Heart right ventricle (tissue), 16 donors: ENCODE measurements around the gene MYO15A. TPM values are rescaled to one million over a fixed set of nuclear protein-coding genes. Genes with fewer than 3 reads are reported as not detected.

Experiments used
- ATAC-seq, 8 donors: fragments of 200-7000 bp; cut with Tn5 transposase; one replicate each; pipeline ENCODE4 v1.9.1; 2020; ENCODE audit warnings: mild to moderate bottlenecking in 8 of 8, moderate library complexity in 8 of 8, moderate number of reproducible peaks in 1 of 8
- DNase-seq, 2 donors: peaks; one replicate each; pipeline ENCODE4 v3.0.0-alpha.2; 2020
- H3K27ac ChIP-seq, 10 donors: fragments of 200-600 bp; sonication (generic) in 2 of 10; one replicate each; pipeline versions ENCODE4 v1.5.0 to v1.8.0; 2020 to 2022; ENCODE audit warnings: mild to moderate bottlenecking in 3 of 10
- H3K27me3 ChIP-seq, 7 donors: fragments of 200-600 bp; one replicate each; pipeline ENCODE4 v1.8.0; 2021 to 2022; ENCODE audit warnings: mild to moderate bottlenecking in 2 of 7
- H3K36me3 ChIP-seq, 9 donors: fragments of 200-600 bp; sonication (generic) in 1 of 9; one replicate each; pipeline versions ENCODE4 v1.5.0 to v1.8.0; 2020 to 2022; ENCODE audit warnings: mild to moderate bottlenecking in 2 of 9
- H3K4me1 ChIP-seq, 9 donors: fragments of 200-600 bp; sonication (generic) in 1 of 9; one replicate each; pipeline versions ENCODE4 v1.5.0 to v1.8.0; 2020 to 2022; ENCODE audit warnings: mild to moderate bottlenecking in 4 of 9
- H3K4me3 ChIP-seq, 10 donors: fragments of 200-600 bp; sonication (generic) in 2 of 10; one replicate each; pipeline versions ENCODE4 v1.5.0 to v1.8.0; 2020 to 2022; ENCODE audit warnings: mild to moderate bottlenecking in 7 of 10, moderate library complexity in 2 of 10
- H3K9me3 ChIP-seq, 11 donors: fragments of 200-600 bp in 10 of 11; sonication (generic) in 2 of 11; one replicate each; pipeline versions ENCODE4 v1.5.0 to v1.8.0; 2013 to 2022; ENCODE audit warnings: mild to moderate bottlenecking in 2 of 11, control low read depth in 1 of 11, moderate library complexity in 1 of 11
- CTCF ChIP-seq, 9 donors: fragments of 200-600 bp; sonication (generic) in 2 of 9; IDR thresholded peaks; one replicate each; pipeline versions ENCODE4 v1.5.0 to v1.8.0; 2021 to 2022; ENCODE audit warnings: antibody characterized with exemption in 9 of 9, mild to moderate bottlenecking in 5 of 9, moderate library complexity in 1 of 9
- WGBS, 2 donors: extraction: QIAGEN DNeasy Blood & Tissue Kit; methylation state at CpG; one replicate each; pipeline ENCODE4 v1.1.7; 2013; ENCODE audit warnings: inconsistent platforms in 1 of 2; 5-methylcytosine and 5-hydroxymethylcytosine counted together
- intact Hi-C, 10 donors: fragments of 100-400 bp; cut with DNase I; formaldehyde crosslinking; loops; one replicate each; pipeline versions ENCODE4 v1.11.1 to v1.14.2; 2022
- polyA plus RNA-seq, 2 donors: library from polyadenylated mRNA; stranded (reverse); fragments of 200-250 nt; gene quantifications; one replicate each; pipeline ENCODE4 v1.2.3, GENCODE V29; 2013
- total RNA-seq, 10 donors: library from RNA; stranded (reverse); fragmentation: NEBNext Ultra II Directional in 3 of 10; extraction: Animal tissue kit (Norgen Biotek cat#: 25700) in 3 of 10; gene quantifications; one replicate each; pipeline versions ENCODE4 v1.2.1 to v1.2.4, GENCODE V29; 2021 to 2023
- donor health status: Arrhythmogenic right ventricular cardiomyopathy.
- donor health status: ischemic (EF 13 %, LVEDD 7.1; RV severe dilation, severe dysfunction).
- donor health status: healthy with polysubstance abuse.
- donor health status: DM: no; HTN: yes; CAD: no.
- donor health status: DM: no; HTN: no; CAD: no.
- donor health status: ischemic (EF 25% LVEDD 6.9; RV normal size, moderate dysfunction).
- donor health status: ischemic (EF 25% LVEDD 5.7; RV mildly dilated, moderate dysfunction).
- donor health status: healthy.
- donor health status: DM: yes; HTN: yes; CAD: no.
- donor health status: Ischemic cardiomyopathy.
- donor health status: ischemic (EF 35%, LVEDD 5.7; RV mildly dilated, moderate dysfunction).
- donor health status: nonischemic (EF 11% LVEDD 7.7; RV severe dilation, severe dysfunction).
- donor health status: DM: yes; HTN: yes; CAD: no.
- donor health status: PGD.
- donor health status: ischemic (EF 29% LVEDD 5.4; RV normal size, mild dysfunction).
- donor health status: nonischemic (EF 23%, LVEDD 6.1; RV moderate dilation, normal function).

The MYO15A gene
- total and polyA plus RNA-seq, 12 donors = 0.11 to 1.2 (median 0.27) TPM; not detected in 3

GRCh38 chr17:18145811-18146210 is 37.3 kb downstream of the MYO15A start:
- DNase-seq (no peak), ATAC-seq (no peak)
- WGBS, 2 donors = 86 to 91% methylated on average over 13 of the region's 13 CpGs
- Histone ChIP-seq H3K4me1 (peaks cover 0 to 6% (median 0%) of the 10 kb centered on the region in 9 donors), H3K36me3 (no peaks in the 10 kb centered on the region), H3K27ac (no peak overlapping the region), H3K27me3 (no peaks in the 10 kb centered on the region), H3K9me3 (no peaks in the 10 kb centered on the region), H3K4me3 (no peak overlapping the region)
- TF ChIP-seq CTCF (IDR thresholded peaks at IDR 0.05) = no peak
- intact Hi-C loops = loop anchor here in 3 of 10 donors (10.0 kb wide), 2 partner anchors 59 to 69 kb away; no protein-coding TSS in a partner anchor

- H3K27ac ChIP-seq = no peak overlapping the region
- ATAC-seq = no peak
- 88 to 94% methylated on average over 2 of the region's 2 CpGs for WGBS, 2 donors
- peaks cover 0 to 1% (median 0%) of the 10 kb centered on the region in 9 donors for H3K4me1 ChIP-seq
- no peak overlapping the region for H3K4me3 ChIP-seq
- intact Hi-C loops = loop anchor here in 3 of 10 donors (10.0 kb wide), 2 partner anchors 59 to 69 kb away; no protein-coding TSS in a partner anchor
- no peaks in the 10 kb centered on the region for H3K36me3 ChIP-seq
- DNase-seq = no peak
- no peaks in the 10 kb centered on the region for H3K27me3 ChIP-seq
- no peaks in the 10 kb centered on the region for H3K9me3 ChIP-seq
- TF ChIP-seq CTCF (IDR thresholded peaks at IDR 0.05) = no peak
Measured at GRCh38 chr17:18146259-18146658, 37.7 kb downstream of the MYO15A start.

GRCh38 chr17:18146980-18147379 is 38.4 kb downstream of the MYO15A start:
- no peak for DNase-seq
- no peaks in the 10 kb centered on the region for H3K9me3 ChIP-seq
- no peaks in the 10 kb centered on the region for H3K36me3 ChIP-seq
- ATAC-seq = no peak
- no peaks in the 10 kb centered on the region for H3K27me3 ChIP-seq
- 84 to 87% methylated on average over 3 of the region's 3 CpGs for WGBS, 2 donors
- intact Hi-C loops = loop anchor here in 3 of 10 donors (10.0 kb wide), 2 partner anchors 58 to 68 kb away; no protein-coding TSS in a partner anchor
- no peak overlapping the region for H3K27ac ChIP-seq
- H3K4me3 ChIP-seq = no peak overlapping the region
- TF ChIP-seq CTCF (IDR thresholded peaks at IDR 0.05) = no peak
- H3K4me1 ChIP-seq = no peaks in the 10 kb centered on the region

GRCh38 chr17:18148586-18148985 is 40.0 kb downstream of the MYO15A start:
- 85 to 91% methylated on average over 7 of the region's 7 CpGs for WGBS, 2 donors
- Histone ChIP-seq H3K4me3 (no peak overlapping the region), H3K27me3 (no peaks in the 10 kb centered on the region), H3K27ac (no peak overlapping the region), H3K36me3 (no peaks in the 10 kb centered on the region), H3K4me1 (peaks cover 0 to 11% (median 8%) of the 10 kb centered on the region in 9 donors), H3K9me3 (no peaks in the 10 kb centered on the region)
- intact Hi-C loops = loop anchor here in 3 of 10 donors (10.0 kb wide), 2 partner anchors 56 to 66 kb away; no protein-coding TSS in a partner anchor
- no peak for TF ChIP-seq CTCF (IDR thresholded peaks at IDR 0.05)
- no peak for ATAC-seq
- DNase-seq = no peak
